Kidney glomerular epithelial cell (primary cell): Measurements from ENCODE around the gene POU2F1.

ENCODE experiments used
- DNase-seq: peaks from one replicate; lab custom pipeline; 2025; lab: John Stamatoyannopoulos, UW

Gene POU2F1

DNA sequence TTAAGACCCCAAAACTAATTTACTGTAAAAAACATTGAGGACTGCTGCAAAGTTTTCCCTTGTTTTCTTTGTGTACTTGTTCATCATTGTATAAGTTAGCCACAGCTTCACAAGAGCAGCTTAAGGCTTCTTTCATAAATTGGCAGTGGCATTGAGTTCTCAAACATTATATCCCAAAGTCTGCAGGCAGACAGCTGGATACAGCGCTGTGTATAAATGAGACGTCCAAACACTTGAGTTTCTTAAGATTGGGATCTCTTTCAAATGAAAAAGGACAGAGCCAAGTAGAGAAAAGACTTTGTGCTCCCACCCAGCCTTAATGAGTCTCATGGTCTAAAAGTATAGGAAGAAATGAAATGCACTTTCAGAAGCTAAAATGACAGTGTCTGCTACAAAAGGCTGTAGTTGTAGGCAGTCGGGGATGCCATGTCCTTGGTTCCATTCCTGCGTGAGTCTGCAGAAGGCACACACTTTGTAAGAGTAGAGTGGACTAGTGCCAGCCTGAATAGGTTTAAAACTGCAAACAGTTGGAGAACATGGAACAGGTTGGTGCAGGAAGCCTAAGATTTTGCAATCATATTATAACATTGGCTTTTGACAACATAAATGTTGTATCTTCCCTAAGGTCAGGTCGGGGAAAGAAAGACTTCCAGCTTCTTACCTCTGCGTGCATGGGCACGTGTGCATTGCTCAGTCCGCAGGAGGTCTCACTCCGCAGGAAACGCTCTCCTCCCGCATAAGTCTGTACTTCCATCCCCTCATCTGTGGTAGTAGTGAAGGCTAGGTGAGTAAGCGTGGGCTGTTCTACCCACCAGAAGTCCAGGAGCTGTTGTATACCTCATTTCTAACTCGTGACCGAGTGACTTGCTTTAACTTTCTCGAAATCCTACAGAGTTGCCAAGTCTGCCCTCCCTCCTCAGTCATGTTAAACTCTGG is 203.3 kb downstream of the POU2F1 start:
- no peak for DNase-seq

DNA sequence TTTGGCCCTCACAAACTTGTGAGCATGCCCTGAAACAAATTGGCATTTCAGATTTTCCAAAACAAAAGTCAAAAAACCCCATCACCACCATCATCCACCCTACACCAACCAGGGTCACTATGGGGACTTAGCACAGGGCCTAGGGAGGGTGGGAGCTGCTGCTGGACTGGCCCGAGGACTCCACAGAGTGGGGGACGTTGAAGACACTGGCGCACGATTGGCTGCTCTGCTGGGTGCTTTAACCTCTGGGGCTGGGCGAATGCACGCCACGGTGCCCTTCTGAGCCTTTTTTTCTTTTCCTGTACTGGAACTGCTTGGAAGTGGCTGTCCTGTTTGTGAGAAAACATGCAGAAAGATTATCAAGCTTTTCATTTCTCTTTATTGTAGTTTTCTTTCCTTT is 204.8 kb downstream of the POU2F1 start:
- DNase-seq: no peak

DNA sequence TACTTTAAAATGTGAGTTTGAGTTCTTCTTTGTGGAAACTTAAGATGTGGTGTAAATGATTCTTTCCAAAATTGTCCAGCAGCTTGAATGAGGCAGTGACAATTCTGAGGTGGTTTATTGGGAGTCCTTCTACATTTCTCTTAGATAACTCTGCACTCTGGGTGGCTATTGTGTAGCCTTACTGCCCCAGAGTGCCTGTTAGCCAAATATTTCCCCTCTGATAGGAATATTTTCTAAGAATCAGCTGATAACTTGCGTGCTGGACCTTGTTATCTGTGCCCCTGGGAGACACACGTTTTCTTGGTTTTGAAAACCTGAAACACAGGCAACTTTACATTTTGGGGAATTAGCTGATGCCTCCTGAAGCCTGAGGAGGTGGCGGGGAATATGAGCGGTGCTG is 206.0 kb downstream of the POU2F1 start:
- DNase-seq: no peak

DNA sequence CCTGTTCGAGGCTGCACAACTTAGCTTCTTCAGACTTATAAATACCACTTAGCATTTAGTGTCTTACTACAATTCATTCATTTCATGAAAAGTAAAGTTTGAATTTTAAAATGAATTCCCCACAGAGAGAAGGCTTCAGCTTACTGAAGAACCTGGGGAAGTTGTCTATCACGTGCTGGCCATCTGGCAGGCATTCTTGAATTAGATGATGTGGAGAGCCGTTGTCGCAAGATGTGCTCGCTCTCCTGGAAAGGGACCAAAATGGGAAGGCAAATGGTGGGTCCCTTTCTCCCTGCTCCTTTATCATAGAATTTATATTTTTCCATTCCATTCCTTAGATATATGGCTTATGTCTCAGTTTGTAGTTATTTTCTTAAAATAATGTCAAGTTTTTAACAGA is 207.2 kb downstream of the POU2F1 start:
- DNase-seq: no peak

DNA sequence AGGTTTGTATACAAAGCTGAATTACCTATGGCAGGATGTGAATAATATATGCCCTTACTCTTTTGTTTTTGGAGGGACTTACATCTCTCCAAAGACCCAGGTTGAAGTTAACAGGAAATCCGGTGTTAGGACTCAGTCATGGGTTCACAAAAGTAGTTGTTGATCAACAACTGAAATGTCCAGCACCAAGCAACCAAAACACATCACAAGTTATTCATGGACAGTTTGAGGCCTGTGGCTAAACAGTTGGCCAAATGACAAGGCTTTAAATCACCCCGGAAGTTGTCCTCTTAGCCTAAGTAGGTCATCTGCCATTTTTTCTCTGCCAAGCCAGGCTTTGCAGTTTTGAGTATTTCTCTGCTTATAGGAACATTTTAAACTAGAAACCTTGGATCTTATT is 207.7 kb downstream of the POU2F1 start:
- DNase-seq: no peak

DNA sequence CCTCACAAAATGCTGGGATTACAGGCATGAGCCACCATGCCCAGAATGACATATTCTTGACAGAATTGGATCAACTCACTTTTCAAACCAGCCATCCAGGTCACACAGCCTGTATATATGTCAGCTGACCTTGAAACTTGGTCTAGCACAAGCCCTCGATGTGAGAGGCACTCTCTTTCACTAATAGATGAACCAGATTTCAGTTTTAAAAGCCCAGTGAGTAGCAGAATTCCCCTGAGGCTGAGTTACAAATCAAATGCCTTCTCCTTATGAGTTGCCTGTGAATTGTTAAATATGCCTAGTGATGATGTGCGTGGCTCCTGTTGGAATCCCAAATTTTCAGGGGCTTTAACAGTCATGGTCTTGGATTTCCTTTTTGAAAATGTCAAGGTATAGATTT is 208.9 kb downstream of the POU2F1 start:
- no peak for DNase-seq

DNA sequence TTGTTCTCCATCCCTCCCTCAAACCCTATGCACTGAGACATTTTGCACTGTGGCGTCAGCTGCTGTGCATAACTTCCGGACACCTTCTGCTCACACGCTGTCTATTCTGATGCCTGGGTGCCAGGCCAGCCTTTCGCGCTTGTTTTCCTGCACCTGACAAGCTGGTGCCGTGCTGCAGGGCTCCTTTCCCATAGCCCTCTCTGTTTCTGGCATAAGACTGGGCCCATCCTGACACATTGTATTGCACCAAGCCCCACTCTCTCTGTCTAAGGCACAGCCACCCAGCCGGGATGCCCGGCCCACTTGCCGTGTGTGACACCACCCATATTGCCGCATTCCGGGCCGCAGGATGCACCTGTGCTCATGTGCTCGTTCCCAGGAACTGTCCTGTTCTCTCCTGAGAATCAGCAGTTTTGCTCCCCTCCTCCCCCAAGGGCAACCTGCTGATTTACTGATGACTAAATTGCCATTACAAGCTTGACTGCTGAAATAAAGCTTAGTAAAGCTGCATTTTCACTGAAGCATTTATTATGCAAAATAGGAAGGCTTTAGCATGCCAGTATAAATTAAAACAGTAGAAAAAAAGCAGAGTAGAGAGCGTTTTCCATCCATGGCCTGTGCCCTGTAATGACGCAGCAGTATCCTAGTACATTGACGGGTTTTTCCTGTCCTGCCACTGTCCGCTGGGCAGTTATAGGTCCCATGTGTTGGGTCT is 209.6 kb downstream of the POU2F1 start:
- DNase-seq: no peak

DNA sequence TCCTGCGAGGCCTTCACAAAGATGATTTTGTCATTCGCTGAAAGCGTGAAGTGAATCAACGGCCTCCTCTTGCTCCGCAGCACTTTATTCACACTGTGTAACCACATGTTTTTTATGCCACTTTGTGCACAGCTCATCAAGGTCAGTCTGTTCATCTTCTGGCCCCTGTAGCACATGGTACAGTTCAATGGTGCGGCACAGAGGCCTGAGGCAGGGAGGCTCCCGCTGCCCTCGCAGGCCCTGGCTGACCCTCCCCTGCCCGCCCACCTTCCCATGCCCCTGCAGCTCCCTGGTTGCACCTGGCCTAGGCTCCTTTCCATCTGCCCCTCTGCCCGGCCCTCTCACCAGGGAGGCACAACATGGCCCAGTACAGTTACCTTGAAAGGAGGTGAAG is 210.2 kb downstream of the POU2F1 start:
- DNase-seq: no peak

DNA sequence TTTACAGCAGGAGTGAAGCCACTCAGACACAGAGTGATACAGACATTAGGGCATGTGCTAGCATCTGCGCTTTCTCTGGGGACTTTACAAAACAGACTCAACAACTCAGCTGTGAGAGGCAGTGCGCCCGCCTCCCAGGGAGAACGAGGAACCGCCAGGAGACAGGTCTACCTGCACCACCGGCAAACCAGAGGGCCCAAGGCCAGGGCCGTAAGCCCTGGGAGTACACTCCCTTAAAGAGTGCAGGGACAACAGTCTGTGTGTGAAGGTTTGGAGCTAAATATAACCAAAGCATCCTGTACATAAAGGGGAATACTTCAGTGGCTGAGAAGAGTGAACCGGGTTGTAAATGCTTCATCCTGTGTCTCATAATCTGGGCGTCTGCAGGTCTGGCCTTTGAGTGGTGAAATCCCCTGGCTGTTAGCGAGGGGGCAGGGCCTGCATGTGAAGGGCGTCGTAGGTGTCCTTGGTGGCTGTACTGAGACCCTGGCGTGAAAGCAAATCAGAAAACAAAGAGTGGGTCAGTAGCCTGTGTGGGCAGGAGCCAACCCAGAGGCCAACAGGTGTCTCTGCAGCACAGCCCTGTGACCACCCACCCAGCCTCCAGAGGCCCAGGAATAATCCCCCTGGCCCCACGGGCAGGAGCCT is 210.7 kb downstream of the POU2F1 start:
- no peak for DNase-seq

DNA sequence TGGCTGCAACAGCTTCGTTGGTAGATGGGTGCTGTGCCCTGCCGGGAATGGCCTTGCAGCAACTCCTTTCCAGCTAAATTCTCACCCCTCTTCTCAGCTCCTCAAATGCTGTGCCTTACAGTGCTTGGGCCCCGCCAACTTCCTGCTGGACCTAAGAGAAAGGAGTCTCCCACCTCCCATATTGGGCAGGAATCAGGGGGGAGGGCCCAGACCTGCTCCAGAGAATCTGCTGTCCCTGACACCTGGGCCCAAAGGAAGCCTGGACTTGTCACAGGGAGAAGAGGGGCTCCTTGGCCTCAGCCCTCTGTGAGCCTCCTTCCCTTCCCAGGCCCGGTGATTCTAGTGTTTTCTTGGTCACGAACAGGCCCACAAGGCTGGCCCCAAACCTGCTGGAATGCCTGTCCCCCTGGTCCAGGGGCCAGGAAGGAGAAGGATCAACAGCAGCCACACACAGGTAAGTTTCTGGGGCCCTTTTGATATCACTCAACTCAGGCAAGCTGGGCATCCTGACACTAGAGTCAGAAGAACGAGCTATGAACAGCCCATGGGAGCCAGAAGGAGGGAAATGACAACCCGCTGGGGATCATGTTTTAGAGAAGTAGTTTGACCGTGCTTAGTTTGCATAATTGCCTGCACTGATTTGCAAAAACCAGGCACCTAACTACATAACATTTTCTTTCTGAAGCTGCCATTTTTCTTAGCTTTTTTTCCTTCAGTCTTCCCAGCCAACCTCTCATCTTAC is 211.4 kb downstream of the POU2F1 start:
- DNase-seq: no peak

DNA sequence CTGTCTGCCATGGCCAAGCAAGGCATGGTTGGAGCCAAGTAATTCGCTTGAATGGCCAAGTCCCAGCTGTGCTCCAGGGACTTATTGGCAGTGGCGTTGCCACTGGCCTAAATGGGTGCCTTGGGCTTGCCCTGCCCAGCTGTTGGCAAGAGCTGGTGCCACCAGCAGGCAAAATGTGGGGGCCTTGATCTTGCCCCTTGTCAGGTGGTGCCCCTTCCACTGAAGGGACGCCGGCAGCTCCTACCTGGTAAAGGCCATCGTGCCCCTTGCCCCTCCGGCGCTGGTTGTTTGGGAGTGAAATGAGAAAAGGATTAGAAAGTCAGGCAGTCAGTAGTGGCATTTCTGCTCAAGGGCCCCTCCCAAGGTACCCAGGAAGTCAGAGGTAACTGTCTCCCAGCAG is 212.1 kb downstream of the POU2F1 start:
- no peak for DNase-seq

DNA sequence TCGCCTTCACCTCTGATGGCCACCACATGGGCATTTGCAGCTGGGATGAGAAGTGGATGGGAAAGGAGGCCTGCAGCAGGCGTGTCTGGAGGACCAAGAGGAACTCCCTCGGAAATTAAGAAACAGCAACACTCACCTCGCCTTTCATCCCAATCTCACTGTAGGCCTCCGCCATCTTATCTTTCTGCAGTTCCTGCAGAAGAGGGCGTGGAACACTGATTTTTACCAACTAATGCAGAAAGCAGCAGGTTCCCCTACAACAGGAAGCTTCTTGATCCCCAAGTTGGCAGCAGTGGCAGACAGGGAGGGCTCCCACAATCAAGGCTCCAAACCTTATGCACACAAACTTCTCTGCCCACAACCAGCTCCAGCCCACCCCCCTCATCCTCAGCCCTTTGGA is 213.2 kb downstream of the POU2F1 start:
- DNase-seq: no peak

DNA sequence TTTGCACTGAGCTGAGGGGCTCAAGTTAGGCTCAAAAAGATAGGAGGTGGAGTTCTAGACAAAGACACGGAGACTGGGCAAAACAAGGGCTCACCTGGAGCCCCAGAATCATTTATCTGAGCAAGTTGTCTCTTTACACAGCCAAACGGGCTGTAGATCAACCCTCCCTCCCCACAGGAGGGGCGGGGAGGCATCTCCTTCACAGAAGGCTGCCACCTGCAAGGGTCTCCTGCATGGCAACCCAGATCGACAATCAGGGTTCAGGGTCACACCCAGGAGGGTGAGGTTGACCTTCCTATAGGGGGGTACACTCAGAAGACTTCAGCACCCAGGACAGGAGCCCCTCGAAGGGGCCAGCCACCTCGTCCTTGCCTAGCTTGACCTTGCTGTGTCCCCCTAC is 213.6 kb downstream of the POU2F1 start:
- DNase-seq: no peak

DNA sequence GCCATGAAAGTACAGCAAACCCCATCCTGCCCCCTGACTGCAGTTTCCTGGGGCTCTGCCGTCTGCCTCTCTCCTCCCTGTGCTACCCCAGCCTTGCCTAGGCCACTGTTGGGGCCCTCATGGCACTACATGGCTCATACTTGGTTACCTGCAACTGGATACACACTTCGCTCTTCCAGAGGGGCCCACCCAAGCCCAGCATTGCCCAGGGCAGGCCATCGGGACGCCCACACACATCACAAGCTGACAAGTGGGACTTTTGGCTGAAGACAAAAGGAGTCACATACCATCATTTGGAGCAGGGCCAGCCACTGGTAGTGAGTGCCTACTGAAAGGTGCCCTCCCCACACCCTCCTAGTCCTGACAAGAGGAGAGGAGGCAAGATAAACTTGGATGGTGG is 214.8 kb downstream of the POU2F1 start:
- no peak for DNase-seq

DNA sequence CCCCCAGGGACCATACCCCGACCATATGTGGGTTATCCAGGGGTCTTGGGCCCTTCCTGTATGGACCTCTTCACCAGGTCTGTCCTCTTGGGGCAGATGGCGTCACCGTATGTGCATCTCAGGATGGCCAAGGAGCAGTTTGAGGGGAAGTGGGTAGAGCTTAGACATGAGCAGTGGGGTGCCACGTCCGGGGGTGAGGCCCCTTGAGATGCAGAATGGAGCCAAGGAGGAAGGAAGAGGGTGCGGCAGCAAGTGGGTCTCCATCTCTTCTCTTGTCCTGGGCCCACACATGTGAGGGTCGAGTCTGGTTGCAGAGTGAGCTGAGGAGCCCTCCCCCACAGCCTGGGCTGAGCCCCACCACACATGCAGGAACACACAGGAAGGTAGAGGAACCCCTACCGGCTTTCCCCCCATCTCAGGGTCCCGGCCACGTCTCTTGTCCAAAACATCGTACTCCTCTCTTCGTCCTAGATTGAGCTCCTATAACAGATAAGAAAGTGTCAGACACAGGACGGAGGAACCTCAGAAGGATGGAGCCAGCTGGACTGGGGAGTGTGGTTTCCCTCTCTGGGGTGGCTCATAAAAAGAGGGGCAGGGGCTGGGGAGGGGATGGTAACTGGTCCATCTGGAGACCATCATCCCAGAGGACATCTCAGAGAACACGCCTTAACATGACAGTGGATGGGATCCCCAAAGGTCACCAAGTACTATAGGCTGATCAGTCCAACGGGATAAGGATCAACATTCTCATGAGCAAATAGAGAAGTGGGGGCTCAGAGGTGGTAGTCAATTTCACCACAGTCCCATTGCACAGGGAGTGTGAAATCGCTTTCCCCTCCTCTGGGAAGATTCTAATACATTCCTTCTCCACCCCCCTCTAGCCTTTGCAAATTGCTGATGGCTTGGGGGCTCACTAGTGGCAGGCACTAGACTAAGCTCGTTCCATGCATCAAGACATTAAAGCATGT is 217.8 kb downstream of the POU2F1 start:
- no peak for DNase-seq

DNA sequence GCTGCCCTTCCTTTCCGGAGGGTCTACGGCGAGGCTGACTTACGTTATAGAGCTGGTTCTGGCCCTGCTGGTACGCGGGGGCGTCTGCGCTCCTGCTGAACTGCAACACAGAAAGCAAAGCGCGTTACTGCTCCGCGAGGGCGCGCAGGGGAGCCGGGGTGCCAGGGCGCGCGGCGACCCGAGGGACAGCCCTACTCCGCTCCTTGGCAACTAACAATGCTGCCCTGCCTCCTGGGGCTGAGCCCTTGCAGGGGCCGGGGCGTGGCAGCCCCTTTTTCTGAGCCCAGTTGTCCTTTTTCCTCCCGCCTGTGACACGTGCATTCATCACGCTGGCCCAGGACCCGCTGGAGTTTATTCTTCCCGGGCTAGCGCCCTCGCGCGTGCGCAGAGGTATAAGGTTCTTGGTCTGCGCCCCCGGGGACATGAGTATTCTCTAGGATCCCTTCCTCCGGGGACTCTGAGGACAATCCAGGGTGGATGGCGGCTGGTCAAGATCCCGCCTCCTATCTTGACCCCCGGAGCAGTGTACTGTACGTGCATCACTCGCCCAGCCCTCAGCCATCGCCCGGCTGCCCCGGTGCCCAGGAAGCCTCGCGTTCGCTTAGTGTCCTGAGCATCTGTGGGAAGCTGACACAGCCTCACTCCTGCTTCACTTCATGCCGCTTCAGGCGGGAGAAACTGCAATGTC is 218.8 kb downstream of the POU2F1 start:
- DNase-seq: peak; percentile 27

DNA sequence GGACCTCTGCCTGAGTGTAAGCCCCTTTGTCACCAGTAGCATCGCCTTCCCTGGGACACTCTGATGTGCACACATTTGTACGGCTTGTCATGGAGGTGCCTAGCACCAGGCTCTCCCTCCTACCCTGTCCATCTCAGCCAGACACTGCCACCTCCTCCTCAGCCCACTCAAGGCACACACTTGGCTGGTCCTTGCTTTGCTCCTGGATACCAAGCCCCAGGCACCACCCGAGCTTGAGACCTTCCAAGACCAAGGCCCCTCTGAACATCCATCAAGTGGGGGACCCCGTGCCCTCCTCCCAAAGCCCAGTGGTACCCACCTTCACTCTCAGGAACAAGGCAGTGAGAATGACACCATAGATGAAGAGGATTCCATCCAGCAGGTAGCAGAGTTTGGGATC is 219.7 kb downstream of the POU2F1 start:
- DNase-seq: no peak

DNA sequence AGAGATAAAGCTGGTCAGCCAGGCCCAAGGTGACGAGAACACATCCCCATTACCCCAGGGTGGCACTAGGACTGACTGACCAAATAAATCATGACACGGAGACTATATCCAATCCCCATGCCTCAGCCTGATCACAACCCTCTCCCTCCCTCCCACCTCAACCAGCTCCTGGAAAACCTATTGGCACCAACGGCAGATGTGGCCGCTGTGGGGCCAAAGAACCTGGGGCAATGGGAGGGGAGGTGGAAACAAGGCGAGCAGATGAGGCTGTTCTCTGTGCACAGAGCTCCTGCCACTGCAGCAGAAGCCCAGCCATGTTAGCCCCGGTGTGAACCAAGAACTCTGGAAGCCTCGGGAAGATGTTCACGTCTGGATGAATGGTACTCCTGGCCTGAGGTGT is 220.1 kb downstream of the POU2F1 start:
- no peak for DNase-seq

DNA sequence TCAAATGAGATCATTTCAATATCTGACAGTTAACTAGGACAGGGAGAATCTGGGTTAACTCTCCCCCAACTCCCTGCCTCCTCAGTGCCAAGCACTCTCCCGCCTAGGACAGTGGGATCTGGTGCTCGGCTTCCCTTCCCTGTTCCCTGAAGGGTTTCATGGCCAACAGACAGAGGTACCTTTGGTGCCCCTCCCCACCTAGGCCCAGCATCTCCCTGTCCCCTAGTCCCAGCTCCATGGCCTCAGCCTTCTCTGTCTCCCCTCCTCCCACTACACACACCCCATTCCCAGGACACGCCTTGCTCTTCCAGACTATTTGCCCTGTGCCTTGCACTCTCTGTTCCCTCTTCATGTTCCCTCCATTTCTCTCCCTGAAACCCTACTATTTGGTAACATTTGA is 220.5 kb downstream of the POU2F1 start:
- DNase-seq: no peak

DNA sequence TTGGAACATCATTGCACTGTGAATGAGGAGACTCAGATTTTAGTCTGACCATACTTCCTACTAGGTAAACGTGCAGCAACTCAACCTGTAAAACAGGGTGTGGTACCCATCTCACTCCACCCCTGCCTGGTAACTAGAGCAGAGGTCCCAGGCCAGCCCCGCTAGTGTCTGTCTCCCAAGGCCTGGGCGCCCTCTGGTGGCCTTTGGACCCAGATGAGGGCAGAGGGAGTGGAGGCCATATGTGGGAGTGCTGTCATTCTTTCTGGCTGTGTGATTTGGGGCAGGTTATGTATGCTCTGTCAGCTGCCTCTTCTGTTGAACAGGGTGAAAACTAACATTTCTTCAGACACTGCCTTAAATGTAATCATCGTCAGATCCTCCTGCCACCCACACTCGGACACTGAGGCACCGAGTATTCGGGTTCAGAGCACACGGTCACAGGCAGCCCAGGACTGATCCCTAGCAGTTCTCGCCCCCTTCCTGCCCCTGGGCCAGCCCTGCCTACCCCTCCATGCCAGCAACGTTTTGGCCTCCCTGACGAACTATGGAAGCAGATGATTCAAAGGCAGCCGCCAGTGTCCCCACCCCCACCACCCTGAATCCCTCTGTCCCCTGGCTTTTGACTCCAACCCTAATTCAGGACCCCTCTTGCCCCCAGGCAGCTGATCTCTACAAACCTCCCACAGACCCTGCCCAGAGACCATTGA is 221.6 kb downstream of the POU2F1 start:
- peak; percentile 39 for DNase-seq
